Gastroesophageal sphincter (tissue), 3 donors: ENCODE results near the gene SELENOW.

Experiments
- EP300 ChIP-seq: sonication (generic); formaldehyde crosslinking; IDR thresholded peaks from one replicate; pipeline ENCODE4 v1.6.1; 2017; ENCODE audit warnings: antibody characterized with exemption, mild to moderate bottlenecking
- POLR2A ChIP-seq, 2 donors: fragments of 450-650 bp; IDR thresholded peaks; one replicate each; pipeline ENCODE4 v1.6.1; 2017; ENCODE audit warnings: antibody characterized with exemption in 2 of 2, mild to moderate bottlenecking in 2 of 2, moderate library complexity in 1 of 2
- POLR2AphosphoS5 ChIP-seq: sonication (generic); formaldehyde crosslinking; IDR thresholded peaks from one replicate; pipeline ENCODE4 v1.6.1; 2017; ENCODE audit warnings: antibody characterized with exemption
- TF ChIP-seq, protein P1 (sequence below), 4 experiments: fragments of 200-600 bp in 2 of 4; fragments of 450-650 bp in 2 of 4; sonication (generic) in 1 of 4; IDR thresholded peaks; one replicate each; pipeline ENCODE4 v1.5.1; 2017 to 2019; ENCODE audit warnings: antibody characterized with exemption in 4 of 4, mild to moderate bottlenecking in 2 of 4, moderate library complexity in 2 of 4

DNA sequence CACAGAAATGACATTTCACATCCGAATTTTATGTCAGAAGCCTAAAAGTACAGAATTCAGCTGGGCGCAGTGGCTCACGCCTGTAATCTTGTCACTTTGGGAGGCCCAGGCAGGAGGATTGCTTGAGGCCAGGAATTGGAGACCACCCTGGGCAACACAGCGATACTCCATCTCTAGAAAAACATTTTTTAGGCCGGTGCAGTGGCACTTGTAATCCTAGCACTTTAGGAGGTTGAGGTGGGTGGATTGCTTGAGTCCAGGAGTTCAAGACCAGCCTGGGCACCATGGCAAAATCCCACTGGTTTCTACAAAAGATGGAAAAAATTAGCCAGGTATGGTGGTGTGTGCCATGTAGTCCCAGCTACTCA lies 17.9 kb upstream of the SELENOW start:
- TF ChIP-seq POLR2A (IDR thresholded peaks at IDR 0.05), result no peak
- no peak for TF ChIP-seq POLR2AphosphoS5
- TF ChIP-seq, protein P1, sequence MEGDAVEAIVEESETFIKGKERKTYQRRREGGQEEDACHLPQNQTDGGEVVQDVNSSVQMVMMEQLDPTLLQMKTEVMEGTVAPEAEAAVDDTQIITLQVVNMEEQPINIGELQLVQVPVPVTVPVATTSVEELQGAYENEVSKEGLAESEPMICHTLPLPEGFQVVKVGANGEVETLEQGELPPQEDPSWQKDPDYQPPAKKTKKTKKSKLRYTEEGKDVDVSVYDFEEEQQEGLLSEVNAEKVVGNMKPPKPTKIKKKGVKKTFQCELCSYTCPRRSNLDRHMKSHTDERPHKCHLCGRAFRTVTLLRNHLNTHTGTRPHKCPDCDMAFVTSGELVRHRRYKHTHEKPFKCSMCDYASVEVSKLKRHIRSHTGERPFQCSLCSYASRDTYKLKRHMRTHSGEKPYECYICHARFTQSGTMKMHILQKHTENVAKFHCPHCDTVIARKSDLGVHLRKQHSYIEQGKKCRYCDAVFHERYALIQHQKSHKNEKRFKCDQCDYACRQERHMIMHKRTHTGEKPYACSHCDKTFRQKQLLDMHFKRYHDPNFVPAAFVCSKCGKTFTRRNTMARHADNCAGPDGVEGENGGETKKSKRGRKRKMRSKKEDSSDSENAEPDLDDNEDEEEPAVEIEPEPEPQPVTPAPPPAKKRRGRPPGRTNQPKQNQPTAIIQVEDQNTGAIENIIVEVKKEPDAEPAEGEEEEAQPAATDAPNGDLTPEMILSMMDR (IDR thresholded peaks at IDR 0.05), result no peak
- TF ChIP-seq EP300, result no peak
